Measurements from ENCODE around the gene SLC12A9.
A peak's percentile ranks its signal among the peaks of the same experiment; 100 is the strongest.

Gene SLC12A9

GRCh38 chr7:100852048-100852872, at the start of gene SLC12A9 (continued):
- TF ChIP-seq, protein P1, sequence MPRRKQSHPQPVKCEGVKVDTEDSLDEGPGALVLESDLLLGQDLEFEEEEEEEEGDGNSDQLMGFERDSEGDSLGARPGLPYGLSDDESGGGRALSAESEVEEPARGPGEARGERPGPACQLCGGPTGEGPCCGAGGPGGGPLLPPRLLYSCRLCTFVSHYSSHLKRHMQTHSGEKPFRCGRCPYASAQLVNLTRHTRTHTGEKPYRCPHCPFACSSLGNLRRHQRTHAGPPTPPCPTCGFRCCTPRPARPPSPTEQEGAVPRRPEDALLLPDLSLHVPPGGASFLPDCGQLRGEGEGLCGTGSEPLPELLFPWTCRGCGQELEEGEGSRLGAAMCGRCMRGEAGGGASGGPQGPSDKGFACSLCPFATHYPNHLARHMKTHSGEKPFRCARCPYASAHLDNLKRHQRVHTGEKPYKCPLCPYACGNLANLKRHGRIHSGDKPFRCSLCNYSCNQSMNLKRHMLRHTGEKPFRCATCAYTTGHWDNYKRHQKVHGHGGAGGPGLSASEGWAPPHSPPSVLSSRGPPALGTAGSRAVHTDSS (tag by site-specific recombination; IDR thresholded peaks at IDR 0.05), result no peak
- TF ChIP-seq ZNF266 (tag by site-specific recombination; IDR thresholded peaks at IDR 0.05; ENCODE audit: low read depth) (no peak), PBX3 (CRISPR knock-in tag; IDR thresholded peaks at IDR 0.05) (no peak), ZNF664 (tag by site-specific recombination; IDR thresholded peaks at IDR 0.05) (no peak), ZFP3 (tag by site-specific recombination; IDR thresholded peaks at IDR 0.05; ENCODE audit: low read depth) (no peak), ZNF10 (tag by site-specific recombination; IDR thresholded peaks at IDR 0.05) (no peak), ZNF777 (tag by site-specific recombination; IDR thresholded peaks at IDR 0.05; ENCODE audit: borderline replicate concordance) (no peak), SCRT1 (tag by site-specific recombination; IDR thresholded peaks at IDR 0.05; ENCODE audit: borderline replicate concordance) (no peak), SALL2 (tag by site-specific recombination; IDR thresholded peaks at IDR 0.05; ENCODE audit: borderline replicate concordance) (no peak), KLF17 (tag by site-specific recombination; IDR thresholded peaks at IDR 0.05) (peak; percentile 49; the same call in 1 of the 2 replicates), ZNF155 (tag by site-specific recombination; IDR thresholded peaks at IDR 0.05) (no peak), ZFP69B (tag by site-specific recombination; IDR thresholded peaks at IDR 0.05) (0 out of 2 replicates have a peak, but pooled peaks have one; percentile 33), ZNF398 (tag by site-specific recombination; IDR thresholded peaks at IDR 0.05) (peak; percentile 70), ZNF660 (tag by site-specific recombination; IDR thresholded peaks at IDR 0.05) (peak; percentile 32; the same call in 1 of the 2 replicates), ZNF221 (tag by site-specific recombination; IDR thresholded peaks at IDR 0.05; ENCODE audit: borderline replicate concordance) (no peak), ZNF488 (tag by site-specific recombination; IDR thresholded peaks at IDR 0.05) (no peak), ZFP41 (tag by site-specific recombination; IDR thresholded peaks at IDR 0.05; ENCODE audit: borderline replicate concordance) (no peak), ZNF449 (tag by site-specific recombination; IDR thresholded peaks at IDR 0.05) (peak; percentile 64; the same call in 1 of the 2 replicates)
- TF ChIP-seq, protein P2, sequence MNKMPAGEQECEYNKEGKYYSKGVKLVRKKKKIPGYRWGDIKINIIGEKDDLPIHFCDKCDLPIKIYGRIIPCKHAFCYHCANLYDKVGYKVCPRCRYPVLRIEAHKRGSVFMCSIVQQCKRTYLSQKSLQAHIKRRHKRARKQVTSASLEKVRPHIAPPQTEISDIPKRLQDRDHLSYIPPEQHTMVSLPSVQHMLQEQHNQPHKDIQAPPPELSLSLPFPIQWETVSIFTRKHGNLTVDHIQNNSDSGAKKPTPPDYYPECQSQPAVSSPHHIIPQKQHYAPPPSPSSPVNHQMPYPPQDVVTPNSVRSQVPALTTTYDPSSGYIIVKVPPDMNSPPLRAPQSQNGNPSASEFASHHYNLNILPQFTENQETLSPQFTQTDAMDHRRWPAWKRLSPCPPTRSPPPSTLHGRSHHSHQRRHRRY (tag by site-specific recombination; IDR thresholded peaks at IDR 0.05), result no peak
- TF ChIP-seq, protein P3, sequence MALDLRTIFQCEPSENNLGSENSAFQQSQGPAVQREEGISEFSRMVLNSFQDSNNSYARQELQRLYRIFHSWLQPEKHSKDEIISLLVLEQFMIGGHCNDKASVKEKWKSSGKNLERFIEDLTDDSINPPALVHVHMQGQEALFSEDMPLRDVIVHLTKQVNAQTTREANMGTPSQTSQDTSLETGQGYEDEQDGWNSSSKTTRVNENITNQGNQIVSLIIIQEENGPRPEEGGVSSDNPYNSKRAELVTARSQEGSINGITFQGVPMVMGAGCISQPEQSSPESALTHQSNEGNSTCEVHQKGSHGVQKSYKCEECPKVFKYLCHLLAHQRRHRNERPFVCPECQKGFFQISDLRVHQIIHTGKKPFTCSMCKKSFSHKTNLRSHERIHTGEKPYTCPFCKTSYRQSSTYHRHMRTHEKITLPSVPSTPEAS (tag by site-specific recombination; IDR thresholded peaks at IDR 0.05), result no peak
- TF ChIP-seq, protein P4, sequence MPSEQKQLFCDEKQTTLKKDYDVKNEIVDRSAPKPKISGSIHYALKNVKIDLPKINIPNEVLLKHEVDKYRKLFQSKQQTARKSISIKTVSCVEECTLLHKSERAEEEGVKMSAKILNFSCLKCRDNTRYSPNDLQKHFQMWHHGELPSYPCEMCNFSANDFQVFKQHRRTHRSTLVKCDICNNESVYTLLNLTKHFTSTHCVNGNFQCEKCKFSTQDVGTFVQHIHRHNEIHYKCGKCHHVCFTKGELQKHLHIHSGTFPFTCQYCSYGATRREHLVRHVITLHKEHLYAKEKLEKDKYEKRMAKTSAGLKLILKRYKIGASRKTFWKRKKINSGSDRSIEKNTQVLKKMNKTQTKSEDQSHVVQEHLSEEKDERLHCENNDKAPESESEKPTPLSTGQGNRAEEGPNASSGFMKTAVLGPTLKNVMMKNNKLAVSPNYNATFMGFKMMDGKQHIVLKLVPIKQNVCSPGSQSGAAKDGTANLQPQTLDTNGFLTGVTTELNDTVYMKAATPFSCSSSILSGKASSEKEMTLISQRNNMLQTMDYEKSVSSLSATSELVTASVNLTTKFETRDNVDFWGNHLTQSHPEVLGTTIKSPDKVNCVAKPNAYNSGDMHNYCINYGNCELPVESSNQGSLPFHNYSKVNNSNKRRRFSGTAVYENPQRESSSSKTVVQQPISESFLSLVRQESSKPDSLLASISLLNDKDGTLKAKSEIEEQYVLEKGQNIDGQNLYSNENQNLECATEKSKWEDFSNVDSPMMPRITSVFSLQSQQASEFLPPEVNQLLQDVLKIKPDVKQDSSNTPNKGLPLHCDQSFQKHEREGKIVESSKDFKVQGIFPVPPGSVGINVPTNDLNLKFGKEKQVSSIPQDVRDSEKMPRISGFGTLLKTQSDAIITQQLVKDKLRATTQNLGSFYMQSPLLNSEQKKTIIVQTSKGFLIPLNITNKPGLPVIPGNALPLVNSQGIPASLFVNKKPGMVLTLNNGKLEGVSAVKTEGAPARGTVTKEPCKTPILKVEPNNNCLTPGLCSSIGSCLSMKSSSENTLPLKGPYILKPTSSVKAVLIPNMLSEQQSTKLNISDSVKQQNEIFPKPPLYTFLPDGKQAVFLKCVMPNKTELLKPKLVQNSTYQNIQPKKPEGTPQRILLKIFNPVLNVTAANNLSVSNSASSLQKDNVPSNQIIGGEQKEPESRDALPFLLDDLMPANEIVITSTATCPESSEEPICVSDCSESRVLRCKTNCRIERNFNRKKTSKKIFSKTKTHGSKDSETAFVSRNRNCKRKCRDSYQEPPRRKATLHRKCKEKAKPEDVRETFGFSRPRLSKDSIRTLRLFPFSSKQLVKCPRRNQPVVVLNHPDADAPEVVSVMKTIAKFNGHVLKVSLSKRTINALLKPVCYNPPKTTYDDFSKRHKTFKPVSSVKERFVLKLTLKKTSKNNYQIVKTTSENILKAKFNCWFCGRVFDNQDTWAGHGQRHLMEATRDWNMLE (tag by site-specific recombination; conservative IDR thresholded peaks at IDR 0.05; ENCODE audit: low read depth), result no peak
